ENCODE measurements around the gene RTN4RL1. TPM values are rescaled to one million over a fixed set of nuclear protein-coding genes. Genes with fewer than 3 reads are reported as not detected.
"Not testable (repeated sequence)": the region's sequence is repeated elsewhere in the genome, so short reads cannot be mapped to it uniquely, and the experiment has no call there.

The RTN4RL1 gene
- total RNA-seq, 2 experiments from 2014 or later = 1.3 to 1.5 TPM

GRCh38 chr17:1897105-1897656, 128.0 kb downstream of the RTN4RL1 start:
- POLR2A ChIA-PET = no interaction called here
- CTCF ChIA-PET = no interaction called here

- ChIA-PET POLR2A (no interaction called here), CTCF (no interaction called here)
These were observed 128.7 kb downstream of the RTN4RL1 start for GRCh38 chr17:1896243-1897104.

- POLR2A ChIA-PET = not testable (repeated sequence)
- CTCF ChIA-PET = interaction anchor here (0.5 kb wide), 1 partner anchor 80 kb away, joined by 3 read pairs; no protein-coding TSS in a partner anchor
These were observed 129.7 kb downstream of the RTN4RL1 start for GRCh38 chr17:1895479-1895878.

GRCh38 chr17:1894753-1895339, 130.3 kb downstream of the RTN4RL1 start:
- POLR2A ChIA-PET = no interaction called here
- CTCF ChIA-PET = interaction anchor here (0.5 kb wide), 1 partner anchor 79 kb away, joined by 3 read pairs; no protein-coding TSS in a partner anchor

GRCh38 chr17:1890758-1891450, 134.2 kb downstream of the RTN4RL1 start:
- ChIA-PET POLR2A (no interaction called here), CTCF (no interaction called here)

GRCh38 chr17:1888741-1889140, 136.4 kb downstream of the RTN4RL1 start:
- POLR2A ChIA-PET = no interaction called here
- CTCF ChIA-PET = interaction anchor here (0.7 kb wide), 1 partner anchor 158 kb away, joined by 3 read pairs; no protein-coding TSS in a partner anchor

Other genes starting within 250 kb of the RTN4RL1 start
- 10 to 100 TPM; 19.4 to 26.4 TPM for gene SMYD4, start 195.4 kb downstream of the RTN4RL1 start, total RNA-seq
- gene RPA1, start 195.3 kb downstream of the RTN4RL1 start, total RNA-seq = 100 to 1,000 TPM; 191 to 195 TPM
- 10 to 100 TPM; 40.1 to 45.0 TPM for gene DPH1, start 4.8 kb upstream of the RTN4RL1 start, total RNA-seq
- gene OVCA2, start 16.7 kb upstream of the RTN4RL1 start, total RNA-seq = 10 to 100 TPM; 46.2 to 48.6 TPM
- 10 to 100 TPM; 57.1 to 58.7 TPM for gene HIC1, start 29.8 kb upstream of the RTN4RL1 start, total RNA-seq